GM18517 (cell line): ENCODE results near the gene FYN.

ENCODE experiments used
- ATAC-seq: cut with Tn5 transposase; IDR thresholded peaks from one replicate; pipeline ENCODE4 v1.9.1; 2021; ENCODE audit warnings: mild to moderate bottlenecking, moderate library complexity; ENCODE audit not compliant: unreplicated experiment

FYN gene

GRCh38 chr6:111884068-111884467 lies 10.8 kb upstream of the FYN start:
- no peak for ATAC-seq

GRCh38 chr6:111880181-111880888 lies 7.1 kb upstream of the FYN start:
- no peak for ATAC-seq

GRCh38 chr6:111875741-111876140 lies 2.5 kb upstream of the FYN start:
- no peak for ATAC-seq

GRCh38 chr6:111874025-111874415 lies 768 bp upstream of the FYN start:
- no peak for ATAC-seq

- ATAC-seq = peak; percentile 21
Observed at GRCh38 chr6:111872401-111873177, 663 bp downstream of the FYN start.

- no peak for ATAC-seq
Observed at GRCh38 chr6:111871725-111872400, 1.4 kb downstream of the FYN start.

- ATAC-seq = no peak
Observed at GRCh38 chr6:111871207-111871606, 2.0 kb downstream of the FYN start.

- ATAC-seq = no peak
Observed at GRCh38 chr6:111870742-111871064, 2.5 kb downstream of the FYN start.

GRCh38 chr6:111870051-111870741 lies 3.1 kb downstream of the FYN start:
- ATAC-seq = no peak

- ATAC-seq = no peak
Observed at GRCh38 chr6:111866857-111867256, 6.4 kb downstream of the FYN start.

- no peak for ATAC-seq
Observed at GRCh38 chr6:111865909-111866546, 7.2 kb downstream of the FYN start.

- no peak for ATAC-seq
Observed at GRCh38 chr6:111865049-111865585, 8.1 kb downstream of the FYN start.

- ATAC-seq = no peak
Observed at GRCh38 chr6:111864138-111865048, 8.9 kb downstream of the FYN start.

- ATAC-seq = no peak
Observed at GRCh38 chr6:111862741-111863140, 10.5 kb downstream of the FYN start.

GRCh38 chr6:111862314-111862713 lies 10.9 kb downstream of the FYN start:
- no peak for ATAC-seq

- no peak for ATAC-seq
Observed at GRCh38 chr6:111861431-111861885, 11.8 kb downstream of the FYN start.

- no peak for ATAC-seq
Observed at GRCh38 chr6:111858347-111858746, 14.9 kb downstream of the FYN start.

- no peak for ATAC-seq
Observed at GRCh38 chr6:111857674-111858337, 15.4 kb downstream of the FYN start.

GRCh38 chr6:111855753-111856152 lies 17.5 kb downstream of the FYN start:
- no peak for ATAC-seq
